Ovary (tissue), 9 donors: ENCODE measurements around the gene ADGRG1. TPM values are rescaled to one million over a fixed set of nuclear protein-coding genes. Genes with fewer than 3 reads are reported as not detected.

Experiments used
- DNase-seq, 5 donors: peaks; one replicate each; pipeline ENCODE4 v3.0.0-alpha.2; 2019 to 2020
- H3K27ac ChIP-seq, 2 donors: fragments of 200-600 bp; one replicate each; pipeline versions ENCODE4 v1.5.1 to v1.8.0; 2019 to 2022
- H3K27me3 ChIP-seq: fragments of 200-600 bp; one replicate; pipeline ENCODE4 v1.8.0; 2022
- H3K36me3 ChIP-seq: fragments of 200-600 bp; sonication (generic); one replicate; pipeline ENCODE4 v1.5.1; 2019
- H3K4me1 ChIP-seq: one replicate; pipeline ENCODE4 v1.8.1; 2013; ENCODE audit warnings: mild to moderate bottlenecking, moderate library complexity; ENCODE audit not compliant: insufficient read depth
- H3K4me3 ChIP-seq: fragments of 200-600 bp; sonication (generic); one replicate; pipeline ENCODE4 v1.5.1; 2017
- H3K9me3 ChIP-seq, 2 donors: fragments of 200-600 bp in 1 of 2; sonication (generic) in 1 of 2; one replicate each; pipeline versions ENCODE4 v1.5.1 to v1.8.1; 2013 to 2019; ENCODE audit warnings: mild to moderate bottlenecking in 1 of 2, moderate library complexity in 1 of 2
- CTCF ChIP-seq, 3 donors: fragments of 450-650 bp in 2 of 3; fragments of 200-600 bp in 1 of 3; IDR thresholded peaks; one replicate each; pipeline versions ENCODE4 v1.5.1 to v1.8.0; 2016 to 2022; ENCODE audit warnings: antibody characterized with exemption in 3 of 3, mild to moderate bottlenecking in 1 of 3
- EP300 ChIP-seq: sonication (generic); formaldehyde crosslinking; IDR thresholded peaks from one replicate; pipeline ENCODE4 v1.6.1; 2017; ENCODE audit warnings: antibody characterized with exemption
- POLR2A ChIP-seq: fragments of 450-650 bp; IDR thresholded peaks from one replicate; pipeline ENCODE4 v1.6.1; 2017; ENCODE audit warnings: antibody characterized with exemption, mild to moderate bottlenecking, moderate library complexity
- WGBS, 3 donors: extraction: QIAGEN DNeasy Blood & Tissue Kit in 1 of 3; methylation state at CpG; one replicate each; pipeline versions ENCODE4 v1.1.5 to v1.1.7; 2013 to 2017; 5-methylcytosine and 5-hydroxymethylcytosine counted together
- intact Hi-C, 4 donors: fragments of 100-400 bp; cut with DNase I; formaldehyde crosslinking; loops; one replicate each; pipeline versions ENCODE4 v1.11.0 to v1.15.1; 2022 to 2023
- polyA plus RNA-seq, 2 donors: library from polyadenylated mRNA; stranded (reverse); fragments of 200-250 nt in 1 of 2; fragments of 350-450 nt in 1 of 2; fragmentation: Illumina TruSeq in 1 of 2; extraction: RNeasy Lipid Tissue Mini Kit (QIAGEN cat#74804) in 1 of 2; gene quantifications; one replicate each; pipeline ENCODE4 v1.2.3, GENCODE V29; 2013 to 2014
- total RNA-seq, 7 donors: library from RNA; depleted of rRNA in 2 of 7; stranded (reverse); fragments of >200 nt in 2 of 7; fragmentation: NEBNext Ultra II Directional in 3 of 7; extraction: Animal tissue kit (Norgen Biotek cat#: 25700) in 3 of 7; gene quantifications; one replicate each; pipeline versions ENCODE4 v1.1.0 to v1.2.4, GENCODE V29; 2016 to 2023
- donor health status: DM: no; HTN: no; CAD: no; lungs with moderate emphysema.
- donor health status: DM: no; HTN: no; CAD: no.
- donor health status: Bipolar disorder and iron deficiency.
- donor health status: DM: yes; HTN: yes; CAD: no.
- donor health status: DM: no; HTN: no; CAD: no.
- donor health status: DM: yes; HTN: yes; CAD: no.

ADGRG1 gene
- total and polyA plus RNA-seq, 9 donors: 6.2 to 54.0 (median 9.1) TPM

- Histone ChIP-seq H3K4me3 (no peak overlapping the region), H3K36me3 (no peaks in the 10 kb centered on the region), H3K27me3 (no peaks in the 10 kb centered on the region), H3K27ac (no peak overlapping the region), H3K9me3 (no peaks in the 10 kb centered on the region), H3K4me1 (no peaks in the 10 kb centered on the region)
- TF ChIP-seq CTCF (IDR thresholded peaks at IDR 0.05): no peak
- no peak for TF ChIP-seq EP300
- TF ChIP-seq POLR2A: no peak
- intact Hi-C loops: no loop called here
- 77 to 90% (median 82%) methylated on average over 10 of the region's 10 CpGs for WGBS, 3 donors
- no peak for DNase-seq
These were observed 23.2 kb downstream of the ADGRG1 start for GRCh38 chr16:57651344-57652333.

GRCh38 chr16:57652695-57653471 lies 24.5 kb downstream of the ADGRG1 start:
- no peaks in the 10 kb centered on the region for H3K4me1 ChIP-seq
- WGBS, 3 donors: 88 to 90% (median 88%) methylated on average over 23 of the region's 23 CpGs
- DNase-seq: no peak
- H3K27me3 ChIP-seq: no peaks in the 10 kb centered on the region
- H3K9me3 ChIP-seq: no peaks in the 10 kb centered on the region
- H3K4me3 ChIP-seq: no peak overlapping the region
- intact Hi-C loops: no loop called here
- H3K27ac ChIP-seq: no peak overlapping the region
- H3K36me3 ChIP-seq: no peaks in the 10 kb centered on the region
- TF ChIP-seq POLR2A (no peak), CTCF (IDR thresholded peaks at IDR 0.05) (no peak), EP300 (no peak)

GRCh38 chr16:57653936-57654335 lies 25.5 kb downstream of the ADGRG1 start:
- Histone ChIP-seq H3K4me3 (no peak overlapping the region), H3K27me3 (no peaks in the 10 kb centered on the region), H3K36me3 (no peaks in the 10 kb centered on the region), H3K9me3 (no peaks in the 10 kb centered on the region), H3K27ac (no peak overlapping the region), H3K4me1 (no peaks in the 10 kb centered on the region)
- DNase-seq: peak in 1 of 5 donors; percentile 65
- 13 to 24% (median 18%) methylated on average over 16 of the region's 16 CpGs for WGBS, 3 donors
- TF ChIP-seq POLR2A (no peak), EP300 (no peak), CTCF (IDR thresholded peaks at IDR 0.05) (no peak)
- intact Hi-C loops: no loop called here

GRCh38 chr16:57656342-57656955 lies 28.0 kb downstream of the ADGRG1 start:
- H3K36me3 ChIP-seq: no peaks in the 10 kb centered on the region
- 79 to 83% (median 82%) methylated on average over 11 of the region's 11 CpGs for WGBS, 3 donors
- no peak overlapping the region for H3K27ac ChIP-seq
- H3K4me3 ChIP-seq: no peak overlapping the region
- H3K27me3 ChIP-seq: no peaks in the 10 kb centered on the region
- TF ChIP-seq EP300: no peak
- TF ChIP-seq CTCF (IDR thresholded peaks at IDR 0.05): no peak
- no peak for TF ChIP-seq POLR2A
- no peaks in the 10 kb centered on the region for H3K4me1 ChIP-seq
- intact Hi-C loops: no loop called here
- no peaks in the 10 kb centered on the region for H3K9me3 ChIP-seq
- DNase-seq: no peak
